Erythroblast (primary cell): ENCODE data around the gene CDRT4.

Source experiments
- DNase-seq, 2 experiments: peaks; one replicate each; lab custom pipeline; 2025; lab: John Stamatoyannopoulos, UW
- GATA1 ChIP-seq: IDR thresholded peaks from 2 replicates; pipeline ENCODE4 v1.6.1; 2011; ENCODE audit warnings: low read depth, mild to moderate bottlenecking, control low read depth, low read length, moderate library complexity
- POLR2A ChIP-seq: IDR thresholded peaks from 2 replicates; pipeline ENCODE4 v1.6.1; 2011; ENCODE audit warnings: mild to moderate bottlenecking, low read length

CDRT4 gene

GRCh38 chr17:15399443-15399842 lies 68.0 kb downstream of the CDRT4 start:
- TF ChIP-seq GATA1 = no peak
- no peak for TF ChIP-seq POLR2A
- no peak for DNase-seq

DNA sequence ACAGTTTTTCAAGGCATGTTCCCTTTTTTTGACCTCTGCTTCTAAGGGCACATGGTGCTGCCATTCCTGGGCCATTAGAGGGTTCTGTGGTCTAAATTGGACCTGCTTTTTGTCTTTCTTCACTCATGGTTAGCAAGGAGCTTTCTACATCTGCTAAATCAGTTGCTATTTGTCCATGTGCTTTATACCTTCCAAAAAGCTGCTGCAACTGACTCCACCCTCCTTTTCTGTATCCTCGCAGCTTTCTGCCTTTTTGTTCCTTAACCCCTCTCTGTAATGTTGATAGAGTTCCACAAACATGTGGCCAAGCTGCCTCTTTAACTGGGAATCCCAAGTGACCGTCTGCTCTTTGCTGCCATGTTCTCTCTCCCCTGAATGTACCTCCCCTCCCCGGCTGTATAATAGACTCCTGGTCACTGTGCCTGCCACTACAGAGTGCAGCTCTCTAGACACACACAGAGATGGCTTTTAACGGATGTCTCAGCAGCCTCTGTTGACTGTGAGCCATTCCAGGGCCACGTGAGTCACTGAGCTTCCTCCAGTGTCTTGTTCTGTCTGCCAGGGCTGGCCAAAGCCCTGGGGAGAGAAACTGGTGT lies 68.6 kb downstream of the CDRT4 start:
- DNase-seq = no peak
- TF ChIP-seq GATA1 (no peak), POLR2A (no peak)

DNA sequence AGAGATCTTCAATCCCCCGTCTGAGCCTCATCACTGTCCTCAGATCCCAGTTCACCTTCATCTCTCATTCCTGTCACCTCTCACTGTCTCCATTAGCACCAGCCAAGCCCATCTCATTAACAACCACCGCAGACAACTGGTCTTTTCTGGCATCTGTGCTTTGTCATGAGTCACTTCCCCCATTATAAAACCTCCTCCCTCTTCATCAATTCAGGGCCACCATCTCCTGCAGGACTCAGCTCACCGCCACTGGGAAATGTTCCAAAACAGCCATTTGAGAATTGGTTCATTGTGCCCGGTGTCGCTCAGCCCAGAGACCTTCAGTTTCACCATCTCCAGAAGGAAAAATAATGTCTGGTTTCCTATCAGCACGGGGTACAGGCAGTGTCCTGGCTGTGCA lies 69.1 kb downstream of the CDRT4 start:
- TF ChIP-seq POLR2A (no peak), GATA1 (no peak)
- no peak for DNase-seq

DNA sequence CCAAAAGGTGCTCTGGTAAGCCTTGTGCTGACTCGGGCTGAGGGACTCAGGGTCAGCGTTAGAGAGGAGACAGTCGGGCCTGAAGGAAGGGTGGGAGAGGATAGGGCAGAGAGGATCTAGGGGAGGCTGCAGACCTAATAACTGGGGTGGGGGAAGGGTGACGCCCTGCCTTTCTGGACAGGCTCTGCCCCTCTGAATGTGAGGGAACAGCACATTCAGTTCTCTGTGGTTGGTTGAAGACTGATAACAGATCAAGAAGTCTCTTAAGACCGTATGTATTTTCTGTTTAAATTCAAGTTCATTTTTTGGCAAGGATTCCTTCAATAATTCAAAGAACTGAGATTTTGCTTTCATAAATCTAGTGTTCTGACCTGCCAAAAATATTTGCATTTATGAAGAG lies 69.8 kb downstream of the CDRT4 start:
- TF ChIP-seq POLR2A = no peak
- no peak for TF ChIP-seq GATA1
- DNase-seq = no peak

DNA sequence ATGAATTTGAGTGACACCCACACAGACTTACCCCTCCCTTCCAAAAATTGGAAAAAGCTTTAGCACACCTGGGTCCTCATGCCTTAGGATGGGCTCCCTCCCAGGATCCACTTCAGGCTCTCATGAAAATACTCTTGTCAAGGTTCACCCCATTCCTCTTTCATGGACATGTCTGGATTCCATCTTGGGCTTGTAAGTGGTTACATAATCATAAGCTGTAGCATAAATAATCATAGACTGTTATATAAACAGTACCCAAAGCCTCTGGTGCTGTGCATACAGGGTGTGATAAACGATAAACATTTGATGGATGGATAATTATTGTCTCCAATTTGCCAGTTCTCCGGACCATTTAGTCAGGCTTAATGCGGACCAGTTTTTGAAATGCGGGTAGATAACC lies 72.3 kb downstream of the CDRT4 start:
- no peak for DNase-seq
- no peak for TF ChIP-seq GATA1
- TF ChIP-seq POLR2A = no peak

DNA sequence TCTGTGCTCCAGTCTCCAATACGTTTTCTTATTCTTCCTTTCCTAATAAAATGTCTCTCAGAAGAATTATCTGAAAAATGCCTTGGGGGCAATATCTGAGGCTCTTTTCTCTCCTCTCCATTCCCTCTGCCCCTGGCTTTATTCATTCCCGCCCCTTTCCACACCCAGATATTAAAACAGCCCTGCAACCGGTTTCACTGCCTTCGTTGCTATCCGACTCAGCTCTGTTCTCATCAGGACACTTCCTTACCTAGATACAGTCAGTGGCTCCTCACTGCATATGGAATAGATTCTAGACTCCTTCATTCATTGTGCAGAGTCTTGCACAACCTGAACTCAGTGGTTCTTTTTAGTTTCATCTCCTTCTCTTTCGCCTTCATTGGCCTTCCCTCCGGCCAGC lies 74.0 kb downstream of the CDRT4 start:
- TF ChIP-seq POLR2A (no peak), GATA1 (no peak)
- DNase-seq = no peak

DNA sequence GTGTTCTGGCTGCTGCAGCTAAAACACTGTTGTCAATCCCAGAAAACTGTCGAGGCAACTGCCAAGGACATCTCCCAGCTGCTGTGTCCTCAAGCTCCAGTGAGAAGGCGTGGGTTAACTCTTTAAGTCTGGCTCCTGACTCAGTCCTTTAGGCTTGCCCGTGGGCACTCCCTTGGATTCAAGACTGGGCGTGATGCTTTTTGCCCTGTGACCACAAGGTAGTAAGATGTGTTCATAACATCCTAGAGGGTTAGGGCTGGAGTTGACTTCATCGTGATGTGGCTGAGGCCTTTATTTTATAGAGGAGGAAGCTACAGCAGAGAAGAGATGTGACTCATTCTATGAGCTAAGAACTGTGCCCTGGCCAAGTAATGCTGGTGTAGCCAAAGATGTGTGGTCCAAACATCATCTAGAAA lies 75.1 kb downstream of the CDRT4 start:
- TF ChIP-seq GATA1 (no peak), POLR2A (no peak)
- DNase-seq = no peak

DNA sequence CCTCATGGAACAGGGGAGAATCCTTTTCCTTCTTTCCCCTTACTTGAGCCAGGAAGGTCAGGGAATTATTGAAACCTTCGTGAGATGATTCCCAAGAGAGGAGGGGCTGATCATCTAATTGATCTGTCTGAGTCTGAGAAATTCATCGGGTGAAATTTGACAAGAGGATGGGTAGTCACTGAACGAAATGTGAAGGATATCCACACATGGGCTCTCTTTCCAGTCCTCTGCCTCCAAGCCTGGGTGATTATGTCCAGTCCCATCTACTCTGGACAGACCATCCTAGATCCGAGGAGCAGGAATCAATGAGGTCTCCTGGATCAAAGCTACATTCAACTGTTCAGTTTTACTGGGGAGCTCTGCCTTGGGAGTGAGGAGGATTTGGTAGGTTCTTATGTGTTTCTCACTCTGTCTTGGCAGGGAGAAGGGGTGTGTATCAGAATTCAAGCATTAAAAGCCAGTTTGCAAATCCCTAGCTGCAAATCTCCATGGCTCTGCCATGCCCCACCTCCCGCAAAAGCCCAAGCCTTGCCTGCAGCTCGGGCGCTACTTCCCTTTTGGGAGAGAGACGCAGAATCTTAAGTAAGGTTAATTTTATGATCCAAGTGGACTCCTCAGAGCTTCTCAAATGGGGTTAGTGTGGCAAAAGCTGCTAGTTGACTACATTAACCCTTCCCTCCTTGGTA lies 78.9 kb downstream of the CDRT4 start:
- no peak for TF ChIP-seq GATA1
- TF ChIP-seq POLR2A = no peak
- no peak for DNase-seq

- DNase-seq = no peak
- TF ChIP-seq POLR2A = no peak
- no peak for TF ChIP-seq GATA1
These were observed 81.3 kb downstream of the CDRT4 start for GRCh38 chr17:15386083-15386482.
